HG03565 (cell line): ENCODE results near the gene TSPAN4.

ENCODE experiments used
- ATAC-seq: cut with Tn5 transposase; IDR thresholded peaks from one replicate; pipeline ENCODE4 v1.9.1; 2021; ENCODE audit warnings: mild to moderate bottlenecking, moderate library complexity; ENCODE audit not compliant: unreplicated experiment

The TSPAN4 gene, protein sequence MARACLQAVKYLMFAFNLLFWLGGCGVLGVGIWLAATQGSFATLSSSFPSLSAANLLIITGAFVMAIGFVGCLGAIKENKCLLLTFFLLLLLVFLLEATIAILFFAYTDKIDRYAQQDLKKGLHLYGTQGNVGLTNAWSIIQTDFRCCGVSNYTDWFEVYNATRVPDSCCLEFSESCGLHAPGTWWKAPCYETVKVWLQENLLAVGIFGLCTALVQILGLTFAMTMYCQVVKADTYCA

DNA sequence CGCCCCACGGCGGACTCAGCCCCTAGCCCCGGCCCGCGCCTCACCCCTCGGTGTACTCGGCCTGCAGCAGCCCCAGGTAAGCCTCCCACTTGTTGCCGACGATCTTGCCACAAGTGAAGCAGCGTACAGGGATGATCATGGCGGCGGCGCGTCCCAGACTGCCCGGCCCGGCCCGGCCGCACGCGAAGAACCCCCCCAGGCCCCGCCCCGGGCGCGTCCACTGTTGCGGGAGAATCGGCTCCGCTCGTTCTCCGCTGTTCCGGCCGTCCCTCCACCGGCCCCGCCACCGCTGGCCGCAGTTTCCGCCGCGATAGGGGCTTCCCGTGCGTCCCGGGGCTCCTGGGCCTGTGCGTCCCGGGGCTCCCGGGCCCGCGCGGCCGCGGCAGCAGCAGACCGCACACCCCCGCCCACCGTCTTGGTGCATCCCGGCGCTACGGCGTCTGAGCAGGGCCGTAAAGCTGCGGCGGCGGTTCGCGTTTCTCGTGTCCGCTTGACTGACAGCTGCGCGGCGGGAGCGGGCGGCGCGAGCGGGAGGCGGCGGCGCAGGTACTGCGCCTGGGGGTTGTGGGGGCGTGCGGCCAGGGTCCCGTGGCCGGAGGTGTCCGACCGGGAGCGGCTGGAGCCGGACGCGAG is at the start of gene TSPAN4, which contains the start of gene POLR2L:
Gene TSPAN4 (plus strand): TSS at position 483 of the 633 bp plus-strand sequence. CDS start 7,453 bp downstream, outside the sequence.
Gene POLR2L (minus strand): TSS at position 160 of the 633 bp plus-strand sequence. CDS start 21 bp downstream, at position 139.
- ATAC-seq = peak; percentile 57

DNA sequence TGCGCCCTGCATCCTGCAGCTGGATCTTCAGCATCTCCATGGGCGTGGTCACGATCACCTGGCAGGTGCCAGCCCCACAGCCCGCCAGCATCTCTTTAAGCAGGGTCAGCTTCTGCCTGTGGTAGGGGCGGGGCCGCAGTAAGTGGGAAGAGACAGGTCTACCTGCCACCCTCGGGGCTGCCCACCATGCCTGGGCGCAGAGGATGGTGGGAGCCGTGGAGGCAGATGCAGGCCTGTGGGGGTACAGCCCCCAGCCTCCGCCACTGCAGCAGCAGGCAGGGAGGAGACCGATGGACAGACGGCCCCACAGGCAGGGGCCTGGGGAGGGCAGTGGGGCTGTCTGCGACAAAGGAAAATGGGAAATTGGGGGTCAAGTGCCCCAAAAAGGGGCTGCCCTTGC is 49.8 kb upstream of the TSPAN4 start:
- ATAC-seq = no peak

DNA sequence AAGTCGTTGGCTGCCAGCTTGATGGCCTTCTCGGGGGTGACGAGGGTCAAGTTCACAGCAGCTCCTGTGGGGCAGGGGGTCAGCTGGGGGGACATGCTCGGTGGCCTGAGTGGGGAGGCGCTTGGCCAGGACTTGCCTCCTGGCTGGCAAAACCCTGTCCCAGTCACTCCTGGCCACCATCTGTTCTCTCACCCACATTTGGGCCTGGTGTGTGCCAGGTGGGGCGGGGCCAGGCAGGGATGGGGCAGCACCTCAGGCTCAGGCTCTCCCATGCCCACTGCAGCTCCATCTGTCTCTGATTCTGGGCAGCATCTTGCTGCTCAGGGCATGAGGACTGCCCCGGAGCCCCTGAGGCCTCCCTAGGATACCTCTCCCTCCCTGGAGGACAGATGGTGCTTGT is 49.1 kb upstream of the TSPAN4 start:
- no peak for ATAC-seq

DNA sequence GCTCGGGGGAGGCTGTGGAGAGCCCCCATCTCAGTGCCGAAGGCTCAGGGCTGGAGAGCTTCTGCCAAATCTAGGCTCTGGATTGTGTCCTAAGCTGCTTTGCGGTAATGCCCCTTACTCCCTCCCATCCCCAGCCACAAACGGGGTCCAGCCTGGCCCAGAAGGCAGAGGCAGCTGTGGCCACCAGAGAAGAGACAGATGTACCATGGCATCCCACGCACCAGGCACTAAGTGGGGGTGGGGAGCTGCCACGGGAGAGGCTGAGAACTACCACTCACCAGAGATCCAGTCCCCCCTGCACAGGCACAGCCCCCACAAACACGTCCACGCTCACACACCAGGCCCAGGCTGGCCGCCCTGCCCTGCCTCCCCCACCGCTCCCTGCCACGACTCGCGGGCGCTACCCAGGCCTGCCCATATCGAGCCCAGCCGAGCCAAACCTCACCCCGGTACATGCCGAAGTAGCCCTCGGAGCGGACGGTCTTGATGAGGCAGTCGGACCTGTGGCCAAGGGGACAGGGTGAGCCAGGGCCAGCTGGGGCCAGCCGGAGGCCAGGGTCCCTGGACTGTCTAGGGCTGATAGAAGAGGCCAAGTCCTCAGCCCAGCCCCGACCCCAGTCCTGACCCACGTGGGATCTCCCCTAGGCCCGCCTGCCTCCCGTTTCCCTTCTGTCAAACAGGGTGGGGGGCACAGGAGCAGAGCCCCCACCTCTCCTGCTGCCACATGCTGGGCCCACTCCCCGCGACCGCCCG is 48.5 kb upstream of the TSPAN4 start:
- ATAC-seq = no peak

DNA sequence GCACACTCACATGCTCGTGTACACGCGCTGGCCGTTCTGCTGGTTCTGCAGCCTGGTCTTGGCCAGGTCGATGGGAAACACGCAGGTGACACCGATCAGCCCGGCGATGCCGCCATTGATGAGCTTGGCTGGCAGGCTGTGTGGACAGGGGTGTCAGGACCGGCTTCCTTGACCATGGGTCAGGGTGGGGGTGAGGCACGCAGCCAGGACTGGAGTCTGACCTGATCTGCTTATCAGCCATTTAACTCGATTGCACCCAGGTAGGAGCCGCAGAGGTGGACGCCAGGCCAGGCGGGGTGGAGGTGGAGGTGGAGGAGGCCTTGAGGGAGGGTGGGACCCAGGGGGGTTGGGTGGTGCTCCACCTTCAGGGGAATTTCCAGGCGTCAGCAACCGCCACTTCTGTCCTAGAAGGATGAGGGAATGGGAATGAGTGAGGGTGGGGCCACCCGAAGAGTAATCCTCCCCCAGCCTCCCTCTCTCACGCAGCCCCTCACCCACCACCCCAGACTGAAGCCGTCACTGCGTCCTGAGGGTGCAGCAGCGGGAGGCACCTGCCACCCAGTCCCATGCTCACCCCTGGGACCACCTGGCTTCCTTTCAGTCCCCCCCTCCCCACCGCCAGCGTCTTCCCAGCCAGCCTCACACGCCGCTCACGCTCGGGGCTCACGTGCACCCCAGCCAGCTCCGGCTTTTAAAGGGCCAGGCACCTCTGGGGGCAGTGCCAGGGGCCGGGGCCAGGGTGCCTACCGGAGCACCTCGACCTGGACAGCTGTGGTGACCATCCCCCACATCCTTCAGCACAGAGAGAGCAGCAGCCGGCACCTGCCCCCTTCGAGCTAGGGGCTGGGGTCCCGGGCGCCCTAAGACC is 47.7 kb upstream of the TSPAN4 start:
- no peak for ATAC-seq

DNA sequence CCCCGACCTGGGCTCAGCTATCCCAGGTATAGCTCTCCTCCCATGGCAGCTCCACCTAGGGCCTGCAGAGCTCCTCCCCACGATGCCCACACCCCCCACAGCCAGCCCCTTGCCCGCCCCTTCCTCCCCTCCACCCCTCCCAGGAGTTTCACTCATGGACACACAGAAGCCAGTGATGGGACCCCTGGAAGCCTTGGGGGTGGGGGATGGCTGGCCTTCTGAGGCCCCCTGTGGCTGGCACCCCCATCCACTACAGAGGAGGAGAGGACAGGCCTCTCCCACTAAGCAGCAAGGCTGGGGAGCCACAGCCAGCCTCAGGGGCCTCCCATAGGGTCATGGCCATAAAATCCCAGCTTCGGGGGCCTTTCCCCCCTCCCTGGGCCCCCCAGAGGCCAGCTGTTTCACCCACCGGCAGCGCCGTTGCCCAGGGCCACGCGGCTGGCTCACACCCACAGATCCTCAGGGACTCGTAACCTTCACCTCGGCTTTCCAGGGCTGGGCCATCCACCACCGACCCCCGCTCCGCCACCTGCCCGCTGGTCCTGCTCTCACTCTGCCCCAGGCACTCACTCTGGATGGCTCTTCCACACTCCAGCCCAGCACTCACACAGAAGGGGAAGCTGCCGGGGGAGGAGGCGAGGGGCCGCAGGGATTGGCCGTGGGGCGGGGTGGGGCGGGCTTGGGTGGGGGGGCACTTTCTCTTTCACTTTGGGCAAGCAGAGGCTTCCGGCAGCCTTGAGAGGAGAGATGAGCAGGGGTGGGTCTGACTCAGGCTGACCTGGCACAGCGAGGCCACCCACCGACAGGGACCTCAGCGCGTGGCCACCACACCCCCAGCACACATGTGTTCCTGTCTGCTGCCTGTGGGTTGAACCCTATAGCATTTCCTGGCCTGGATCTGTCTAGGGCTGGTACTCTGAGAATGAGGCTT is 46.8 kb upstream of the TSPAN4 start:
- ATAC-seq = no peak

DNA sequence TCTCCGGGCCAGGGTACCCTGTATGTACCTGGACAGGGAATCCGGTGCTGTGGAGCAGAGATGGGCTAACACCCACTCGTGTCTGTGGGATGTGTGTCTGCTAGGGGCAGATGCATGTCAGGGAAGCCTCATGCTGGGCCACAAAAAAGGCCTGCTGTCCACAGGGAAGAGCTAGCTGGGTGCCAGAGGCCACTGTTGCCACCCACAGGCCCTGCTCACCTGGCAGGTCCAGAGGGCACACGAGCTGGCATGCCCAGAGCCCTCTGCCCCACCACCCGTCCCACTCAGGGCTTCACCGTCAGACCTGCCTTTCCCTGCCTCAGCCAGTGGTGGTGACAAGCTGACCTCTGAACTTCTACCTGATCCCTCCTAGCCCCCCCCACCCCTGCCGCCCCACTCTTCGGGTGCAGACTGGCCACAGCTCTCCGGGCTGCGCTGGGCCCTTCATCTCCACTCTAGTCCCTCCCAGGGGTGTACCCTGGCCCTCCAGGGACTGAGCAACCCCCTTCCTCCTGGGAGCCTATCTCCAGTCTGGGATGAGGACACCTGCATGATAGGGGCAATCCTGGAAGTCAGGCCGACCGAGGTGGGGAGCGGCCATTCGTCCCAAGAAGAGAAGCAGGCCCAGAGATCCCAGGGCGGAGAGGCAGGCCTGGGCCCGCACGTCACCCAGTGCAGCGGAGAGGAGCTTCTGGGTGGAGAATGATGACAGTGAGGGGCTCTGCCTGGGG is 45.9 kb upstream of the TSPAN4 start:
- no peak for ATAC-seq

DNA sequence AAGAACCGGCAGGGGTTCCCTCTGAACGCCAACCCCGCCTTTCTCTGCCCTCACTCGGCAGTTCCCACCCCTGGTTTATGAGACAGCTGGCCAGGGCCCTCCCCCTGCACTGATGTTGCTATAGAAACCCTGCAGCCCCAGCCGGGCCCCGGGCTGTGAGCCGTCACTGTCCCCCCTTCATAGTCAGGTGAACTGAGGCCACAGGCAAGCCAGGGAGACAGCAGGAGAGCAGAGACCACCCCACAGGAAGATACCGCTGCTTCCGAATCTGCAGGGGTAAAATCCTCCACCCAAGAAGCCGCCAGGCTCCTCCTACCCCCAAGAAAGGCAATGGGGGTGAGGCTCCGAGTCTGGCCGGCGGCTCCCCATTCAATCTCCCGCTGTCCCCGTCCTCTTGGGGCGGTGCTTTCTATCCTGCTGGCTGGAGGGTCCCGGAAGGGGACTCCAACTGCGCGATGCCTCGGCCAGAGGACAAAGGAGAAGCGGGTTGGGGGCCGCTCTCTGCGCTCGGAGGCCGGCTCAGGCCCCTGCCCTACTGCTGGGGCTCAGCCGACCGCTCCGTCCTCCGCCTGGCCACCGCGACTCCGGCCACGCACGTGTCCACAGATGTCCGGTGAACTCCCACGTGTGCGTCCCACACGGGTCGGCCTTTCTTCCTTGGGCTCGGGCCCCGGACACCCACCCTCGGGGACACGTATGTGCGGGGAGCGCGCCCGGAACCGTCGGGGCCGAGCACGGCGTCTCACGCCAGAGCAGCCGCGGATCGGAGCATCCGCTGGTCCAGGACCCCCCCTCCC is 45.2 kb upstream of the TSPAN4 start:
- peak; percentile 24 for ATAC-seq

DNA sequence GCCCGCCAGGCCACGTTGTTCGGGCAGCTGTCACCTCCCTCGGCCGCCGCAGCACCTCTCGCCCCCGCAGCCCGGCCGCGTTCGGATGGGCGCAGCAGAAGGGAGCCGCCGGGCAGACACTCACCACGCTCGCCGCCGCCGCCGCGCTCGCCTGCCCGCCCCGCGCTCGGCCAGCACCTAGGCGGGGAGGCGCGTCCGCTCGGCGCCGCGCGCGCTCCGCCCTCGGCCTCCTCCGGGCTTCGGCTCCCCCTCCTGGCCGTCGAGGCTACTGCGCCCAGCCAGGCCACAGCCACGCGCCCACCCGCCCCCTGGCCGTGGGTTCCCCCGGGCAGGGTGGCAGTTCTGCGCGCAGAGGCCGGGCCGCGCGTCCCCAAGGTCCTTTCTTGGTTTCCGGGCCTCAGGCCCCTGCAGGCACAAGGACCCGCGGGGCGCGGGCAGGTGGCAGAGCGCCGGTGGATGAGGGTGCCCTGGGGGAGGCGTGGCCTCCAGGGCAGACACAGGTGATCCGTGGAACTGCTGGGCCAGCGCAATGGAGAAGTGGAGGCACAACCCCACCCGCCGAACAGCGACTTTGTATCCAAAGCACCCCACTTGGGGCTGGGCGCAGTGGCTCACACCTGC is 44.4 kb upstream of the TSPAN4 start, which contains the start of gene SLC25A22:
Gene SLC25A22 (minus strand): TSS at position 189 of the 621 bp plus-strand sequence. CDS start 3,275 bp downstream, outside the sequence.
- peak; percentile 37 for ATAC-seq

DNA sequence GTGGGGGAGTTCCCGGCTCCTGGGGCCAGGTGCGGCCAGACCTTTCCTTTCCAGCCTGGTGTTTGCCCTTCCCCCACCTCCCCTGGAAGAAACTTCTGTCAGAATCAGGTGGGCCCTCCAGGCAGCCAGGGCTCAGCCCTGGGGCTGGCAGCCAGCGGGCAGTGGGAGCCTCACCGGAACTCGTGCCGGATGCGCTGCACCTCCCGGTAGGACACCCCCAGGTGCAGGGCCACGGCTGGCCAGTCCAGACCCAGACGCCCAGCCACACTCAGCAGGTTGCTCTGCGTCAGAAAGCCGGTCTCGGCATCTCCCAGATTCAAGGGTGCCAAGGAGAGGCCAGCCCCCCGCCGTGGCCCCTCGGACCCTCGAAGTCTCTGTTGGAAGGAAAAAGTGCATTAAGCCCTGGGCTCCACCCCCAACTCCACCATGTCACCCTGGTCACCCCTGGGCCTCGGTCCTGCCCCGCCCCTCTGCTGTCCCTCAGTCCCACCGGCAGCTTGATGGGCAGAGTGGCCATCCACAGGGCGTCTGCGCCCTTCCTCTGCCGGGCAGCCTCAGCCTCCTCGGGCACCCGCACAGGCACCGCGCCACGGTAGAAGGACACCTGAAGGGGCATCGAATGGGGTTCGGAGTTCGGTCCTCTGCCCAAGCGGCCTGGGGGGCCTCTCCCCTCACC is 42.9 kb upstream of the TSPAN4 start:
- ATAC-seq = no peak

DNA sequence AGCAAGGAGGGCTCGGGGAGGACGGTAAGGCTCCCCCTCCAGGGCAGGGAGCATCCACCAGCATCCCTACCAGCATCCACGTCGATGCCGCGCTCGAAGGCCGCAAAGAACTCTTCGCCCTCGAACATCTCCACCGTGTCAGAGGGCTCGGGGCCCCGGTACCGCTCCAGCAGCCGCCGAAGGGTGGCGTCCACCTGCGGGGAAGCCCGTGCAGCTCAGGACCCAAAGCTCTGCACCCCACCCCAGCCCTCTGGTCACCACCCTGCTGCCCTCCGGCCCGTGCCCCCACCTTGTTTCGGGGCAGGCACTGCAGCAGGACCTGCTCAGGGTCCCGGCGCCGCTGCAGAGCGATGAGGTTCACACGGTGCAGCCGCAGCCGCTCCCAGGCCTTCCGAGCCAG is 42.2 kb upstream of the TSPAN4 start:
- no peak for ATAC-seq

DNA sequence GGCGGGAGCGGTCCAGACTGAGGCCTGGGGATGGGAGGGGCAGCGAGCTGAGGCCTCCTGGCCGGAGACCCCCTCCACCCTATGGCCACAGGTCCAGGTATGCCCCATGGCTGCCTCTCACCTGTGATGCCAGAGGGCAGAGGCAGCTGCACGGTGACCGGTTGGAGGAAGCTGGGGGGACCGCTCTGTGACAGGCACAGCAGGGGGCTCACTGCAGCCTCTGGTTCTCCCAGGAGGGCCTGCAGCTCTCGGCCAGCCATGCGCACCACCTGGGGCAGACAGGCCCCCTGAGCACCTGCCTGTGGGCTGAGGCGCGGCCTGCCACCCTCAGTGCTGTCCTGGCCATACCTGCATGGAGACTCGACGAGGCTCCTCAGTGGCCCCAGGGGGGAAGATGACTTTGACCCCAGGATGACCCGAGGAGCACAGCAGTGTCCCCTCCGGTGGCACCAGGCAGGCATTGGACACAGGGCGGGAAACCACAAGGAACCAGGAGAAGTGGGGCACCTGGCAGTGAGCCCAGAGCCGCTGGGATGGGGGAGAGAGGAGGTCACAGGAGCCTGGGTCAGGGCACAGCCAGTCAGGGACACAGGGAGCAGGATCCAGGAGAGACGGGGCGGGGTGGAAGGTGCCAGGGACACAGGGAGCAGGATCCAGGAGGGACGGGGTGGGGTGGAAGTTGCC is 41.4 kb upstream of the TSPAN4 start:
- ATAC-seq = no peak

DNA sequence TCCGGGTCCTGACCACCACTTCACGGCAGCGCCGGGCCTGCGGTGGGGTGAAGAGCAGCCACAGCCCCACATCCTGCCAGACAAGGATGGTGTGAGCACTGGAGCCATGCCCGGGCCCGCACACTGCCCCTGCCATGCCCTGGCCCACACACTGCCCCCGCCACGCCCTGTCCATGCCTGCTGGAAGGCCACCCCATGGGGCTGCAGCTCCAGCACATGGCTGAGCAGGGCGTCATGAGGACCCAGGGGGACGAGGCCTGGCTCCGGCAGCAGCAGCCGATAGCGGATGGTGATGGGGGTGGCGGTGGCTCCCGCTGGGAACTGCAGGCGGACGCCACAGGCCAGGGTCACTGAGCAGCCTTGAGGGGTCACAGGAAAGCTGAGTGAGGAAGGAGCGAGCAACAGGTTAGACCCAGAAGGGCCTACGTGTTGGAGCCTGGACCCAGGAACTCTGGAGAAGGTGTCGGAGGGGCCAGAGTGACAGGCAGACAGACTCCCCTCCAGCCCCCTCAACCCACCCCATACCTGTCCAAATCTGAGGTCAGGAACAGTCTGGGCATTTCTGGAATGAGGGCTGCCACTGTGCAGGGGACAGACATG is 40.5 kb upstream of the TSPAN4 start:
- ATAC-seq = no peak

DNA sequence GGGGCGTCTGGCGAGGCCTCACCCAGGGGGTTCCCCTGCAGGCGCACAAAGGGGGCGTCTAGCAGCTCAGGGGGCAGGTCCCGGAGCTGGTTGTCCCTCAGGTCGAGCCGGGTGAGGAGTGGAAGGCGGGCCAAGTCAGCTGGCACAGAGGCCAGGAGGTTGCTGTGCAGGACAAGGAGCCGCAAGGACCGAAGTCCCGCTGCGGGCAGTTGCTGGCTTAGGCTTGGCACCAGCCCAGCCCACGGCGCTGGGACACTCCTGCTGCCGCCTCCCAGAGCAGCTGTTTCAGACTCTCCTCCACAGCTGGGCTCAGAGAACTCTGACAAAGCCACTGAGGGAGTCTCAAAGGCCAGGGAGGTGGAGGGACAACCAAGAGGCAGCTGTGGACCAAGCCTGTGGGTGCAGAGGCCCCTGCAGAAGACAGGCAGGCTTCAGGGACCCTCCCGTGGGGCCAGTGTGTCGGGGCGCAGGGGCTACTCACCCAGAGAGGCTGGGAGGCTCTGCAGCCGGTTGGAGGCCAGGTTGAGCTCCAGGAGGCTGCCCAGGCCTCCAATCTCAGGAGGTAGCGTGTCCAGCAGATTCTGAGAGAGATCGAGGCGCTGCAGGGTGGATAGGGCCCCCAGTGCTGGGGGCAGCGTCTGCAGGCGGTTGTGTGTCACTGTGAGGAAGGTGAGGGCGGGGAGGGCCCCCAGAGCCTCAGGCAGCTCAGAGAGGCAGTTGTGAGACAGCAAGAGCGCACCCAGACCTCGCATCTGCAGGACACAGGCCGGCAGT is 39.8 kb upstream of the TSPAN4 start:
- ATAC-seq = no peak

DNA sequence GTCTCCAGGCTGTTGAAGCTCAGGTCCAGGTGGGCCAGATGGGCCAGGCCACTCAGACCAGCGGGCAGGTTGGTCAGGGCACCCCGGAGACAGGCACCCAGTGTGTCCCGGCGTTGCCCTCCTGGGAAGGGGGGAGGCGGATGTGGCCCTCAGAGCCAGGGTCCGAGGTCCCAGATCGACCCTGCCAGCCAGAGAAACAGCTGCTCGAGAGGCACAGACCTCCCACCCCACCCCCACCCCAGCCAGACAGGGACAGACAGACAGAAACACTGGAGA is 39.2 kb upstream of the TSPAN4 start:
- ATAC-seq = no peak
